GM19328 (cell line): Measurements from ENCODE around the gene DPEP2.
"Not testable (repeated sequence)": the region's sequence is repeated elsewhere in the genome, so short reads cannot be mapped to it uniquely, and the experiment has no call there.

ENCODE experiments used
- ATAC-seq: cut with Tn5 transposase; IDR thresholded peaks from one replicate; pipeline ENCODE4 v1.9.1; 2021; ENCODE audit warnings: mild to moderate bottlenecking, moderate library complexity; ENCODE audit not compliant: unreplicated experiment

Gene DPEP2, protein sequence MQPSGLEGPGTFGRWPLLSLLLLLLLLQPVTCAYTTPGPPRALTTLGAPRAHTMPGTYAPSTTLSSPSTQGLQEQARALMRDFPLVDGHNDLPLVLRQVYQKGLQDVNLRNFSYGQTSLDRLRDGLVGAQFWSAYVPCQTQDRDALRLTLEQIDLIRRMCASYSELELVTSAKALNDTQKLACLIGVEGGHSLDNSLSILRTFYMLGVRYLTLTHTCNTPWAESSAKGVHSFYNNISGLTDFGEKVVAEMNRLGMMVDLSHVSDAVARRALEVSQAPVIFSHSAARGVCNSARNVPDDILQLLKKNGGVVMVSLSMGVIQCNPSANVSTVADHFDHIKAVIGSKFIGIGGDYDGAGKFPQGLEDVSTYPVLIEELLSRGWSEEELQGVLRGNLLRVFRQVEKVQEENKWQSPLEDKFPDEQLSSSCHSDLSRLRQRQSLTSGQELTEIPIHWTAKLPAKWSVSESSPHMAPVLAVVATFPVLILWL

DNA sequence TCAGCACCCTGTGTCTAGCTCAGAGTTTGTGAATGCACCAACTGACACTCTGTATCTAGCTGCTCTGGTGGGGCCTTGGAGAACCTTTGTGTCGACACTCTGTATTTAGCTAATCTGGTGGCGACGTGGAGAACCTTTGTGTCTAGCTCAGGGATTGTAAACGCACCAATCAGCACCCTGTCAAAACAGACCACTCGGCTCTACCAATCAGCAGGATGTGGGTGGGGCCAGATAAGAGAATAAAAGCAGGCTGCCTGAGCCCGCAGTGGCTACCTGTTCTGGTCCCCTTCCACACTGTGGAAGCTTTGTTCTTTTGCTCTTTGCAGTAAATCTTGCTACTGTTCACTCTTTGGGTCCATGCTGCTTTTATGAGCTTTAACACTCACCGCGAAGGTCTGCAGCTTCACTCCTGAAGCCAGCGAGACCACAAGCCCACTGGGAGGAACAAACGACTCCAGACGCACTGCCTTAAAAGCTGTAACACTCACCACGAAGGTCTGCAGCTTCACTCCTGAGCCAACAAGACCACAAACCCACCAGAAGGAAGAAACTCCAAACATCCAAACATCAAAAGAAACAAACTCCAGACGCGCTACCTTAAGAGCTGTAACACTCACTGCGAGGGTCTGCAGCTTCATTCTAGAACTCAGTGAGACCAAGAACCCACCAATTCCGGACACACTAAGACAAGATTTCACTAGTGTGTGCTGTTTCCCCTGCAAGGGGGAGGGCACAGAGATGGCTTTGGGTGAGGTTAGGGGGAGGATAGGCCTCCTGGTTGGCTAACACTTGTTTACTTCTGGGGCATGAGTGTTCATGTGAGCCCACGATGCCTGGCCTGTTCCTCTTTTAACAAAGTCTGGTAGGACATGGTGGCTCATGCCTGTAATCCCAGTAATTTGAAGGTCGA lies at the start of gene DPEP2:
TSS of gene DPEP2 (minus strand) at position 706 of the 910 bp plus-strand sequence. CDS start 6,272 bp downstream, outside the sequence.
- ATAC-seq: not testable (repeated sequence)

DNA sequence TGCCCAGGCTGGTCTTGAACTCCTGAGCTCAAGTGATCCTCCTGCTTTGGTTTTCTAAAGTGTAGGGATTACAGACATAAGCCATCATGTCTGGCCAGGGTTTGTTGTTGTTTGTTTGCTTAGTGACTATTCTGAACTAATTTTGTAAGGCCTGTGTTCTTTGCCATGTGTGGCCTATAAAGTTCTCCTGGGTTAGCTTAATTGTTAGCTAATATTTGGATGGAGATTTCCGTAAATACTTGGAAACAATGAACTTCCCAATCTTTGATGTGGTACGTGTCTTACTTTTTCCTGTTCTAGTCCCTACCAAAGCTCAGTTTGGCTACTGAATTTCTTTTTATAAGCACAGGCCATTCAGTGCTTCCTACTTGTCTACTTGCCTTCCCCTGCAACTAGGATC lies 48.7 kb upstream of the DPEP2 start:
- no peak for ATAC-seq

DNA sequence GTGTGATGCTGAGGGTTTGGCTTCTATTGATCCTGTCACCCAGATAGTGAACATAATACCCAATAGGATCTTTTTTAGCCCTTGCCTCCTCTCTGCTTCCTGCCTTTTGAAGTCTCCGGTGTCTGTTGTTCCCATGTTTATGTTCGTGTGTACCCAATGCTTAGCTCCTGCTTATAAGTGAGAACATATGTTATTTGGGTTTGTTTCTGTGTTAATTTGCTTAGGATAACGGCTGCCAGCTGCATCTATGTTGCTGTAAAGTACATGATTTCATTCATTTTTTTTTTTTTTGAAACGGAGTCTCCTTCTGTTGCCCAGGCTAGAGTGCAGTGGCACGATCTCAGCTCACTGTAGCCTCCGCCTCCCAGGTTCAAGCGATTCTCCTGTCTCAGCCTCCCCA lies 46.8 kb upstream of the DPEP2 start:
- ATAC-seq: no peak

DNA sequence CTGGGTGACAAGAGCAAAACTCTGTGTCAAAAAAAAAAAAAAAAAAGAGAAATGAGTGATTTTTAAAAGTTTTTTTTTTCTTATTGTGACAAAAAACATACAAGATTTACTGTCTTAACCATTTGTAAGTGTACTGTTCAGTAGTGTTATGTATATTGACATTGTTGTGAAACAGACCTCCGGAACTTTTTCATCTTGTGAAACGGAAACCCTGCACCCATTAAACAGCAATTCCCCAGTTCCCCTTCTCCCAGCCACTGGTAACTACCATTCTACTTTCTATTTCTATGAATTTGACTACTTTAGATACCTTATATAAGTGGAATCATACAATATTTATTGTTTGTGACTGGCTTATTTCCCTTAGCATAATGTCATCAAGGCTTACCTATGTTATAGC lies 42.5 kb upstream of the DPEP2 start:
- no peak for ATAC-seq

DNA sequence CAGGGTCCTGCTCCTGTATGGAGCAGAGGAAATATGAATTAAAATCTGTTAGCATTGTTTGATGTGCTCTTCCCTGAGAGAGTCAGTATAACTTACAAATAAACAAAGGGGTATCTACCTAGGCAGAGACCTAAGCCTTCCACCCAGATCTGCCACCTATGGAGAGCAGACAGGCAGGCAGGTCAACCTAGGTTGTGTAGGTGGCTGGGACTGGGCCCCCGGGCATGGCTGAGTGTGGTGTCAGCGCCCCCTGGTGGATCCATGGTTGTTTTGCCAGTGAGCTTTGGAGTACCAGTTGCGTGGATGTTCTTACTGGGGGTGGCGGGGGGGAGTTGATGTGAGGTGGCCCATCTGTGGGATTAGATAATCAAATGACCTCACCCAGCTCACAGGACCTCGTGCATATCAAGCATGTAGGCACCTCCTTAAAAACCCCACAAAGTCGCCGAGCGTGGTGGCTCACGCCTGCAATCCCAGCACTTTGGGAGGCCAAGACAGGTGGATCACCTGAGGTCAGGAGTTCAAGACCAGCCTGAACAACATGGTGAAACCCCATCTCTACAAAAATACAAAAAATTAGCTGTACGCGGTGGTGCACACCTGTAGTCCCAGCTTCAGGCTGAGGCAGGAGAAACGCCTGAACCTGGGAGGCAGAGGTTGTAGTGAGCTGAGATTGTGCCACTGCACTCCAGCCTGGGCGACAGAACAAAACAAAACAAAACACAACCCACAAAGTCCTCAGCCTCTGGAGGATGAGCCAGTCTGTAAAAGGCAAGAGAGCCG lies 41.4 kb upstream of the DPEP2 start:
- ATAC-seq: peak; percentile 55

DNA sequence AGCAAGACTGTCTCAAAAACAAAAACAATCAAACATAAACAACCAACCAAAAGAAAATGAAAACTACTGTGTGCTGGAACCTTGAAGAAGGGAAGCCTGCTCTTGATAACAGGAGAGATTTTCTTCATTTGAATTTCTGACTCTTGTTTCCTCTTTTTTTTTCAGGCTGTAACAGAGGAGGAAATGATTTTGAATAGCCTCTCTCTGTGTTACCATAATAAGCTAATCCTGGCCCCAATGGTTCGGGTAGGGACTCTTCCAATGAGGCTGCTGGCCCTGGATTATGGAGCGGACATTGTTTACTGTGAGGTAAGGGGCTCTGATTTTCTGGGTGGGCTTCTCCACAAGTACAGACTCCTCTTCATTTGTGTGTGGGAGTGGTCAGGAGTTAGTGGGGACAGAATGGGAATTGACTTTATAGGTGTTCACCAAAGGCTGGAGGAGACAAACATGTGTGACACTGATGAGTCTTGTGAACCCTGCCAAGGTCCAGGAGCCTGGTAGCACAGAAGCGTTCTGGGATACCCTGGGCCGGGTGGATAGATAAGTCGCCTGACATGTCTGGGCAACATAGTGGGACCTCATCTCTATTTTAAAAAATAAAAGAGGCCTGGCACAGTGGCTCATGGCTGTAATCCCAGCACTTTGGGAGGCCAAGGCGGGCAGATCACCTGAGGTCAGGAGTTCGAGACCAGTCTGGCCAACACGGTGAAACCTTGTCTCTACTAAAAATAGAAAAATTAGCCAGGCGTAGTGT lies 38.7 kb upstream of the DPEP2 start:
- ATAC-seq: no peak

DNA sequence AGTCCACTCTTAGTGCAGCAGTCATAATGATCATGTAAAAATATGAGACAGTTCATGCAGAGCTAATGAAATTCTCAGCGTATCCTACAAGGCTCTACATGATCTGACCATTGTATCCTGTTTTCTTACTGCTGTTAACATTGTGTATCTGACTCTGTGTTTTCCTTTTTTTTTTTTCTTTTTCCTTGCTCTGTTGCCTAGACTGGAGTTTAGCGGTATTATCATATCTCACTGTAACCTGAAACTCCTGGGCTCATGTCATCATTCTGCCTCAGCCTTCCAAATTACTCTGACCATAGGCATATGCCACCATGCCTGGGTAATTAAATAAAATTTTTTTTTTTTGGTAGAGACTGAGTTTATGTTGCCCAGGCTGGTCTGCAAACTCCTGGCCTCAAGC lies 35.9 kb upstream of the DPEP2 start:
- ATAC-seq: no peak

DNA sequence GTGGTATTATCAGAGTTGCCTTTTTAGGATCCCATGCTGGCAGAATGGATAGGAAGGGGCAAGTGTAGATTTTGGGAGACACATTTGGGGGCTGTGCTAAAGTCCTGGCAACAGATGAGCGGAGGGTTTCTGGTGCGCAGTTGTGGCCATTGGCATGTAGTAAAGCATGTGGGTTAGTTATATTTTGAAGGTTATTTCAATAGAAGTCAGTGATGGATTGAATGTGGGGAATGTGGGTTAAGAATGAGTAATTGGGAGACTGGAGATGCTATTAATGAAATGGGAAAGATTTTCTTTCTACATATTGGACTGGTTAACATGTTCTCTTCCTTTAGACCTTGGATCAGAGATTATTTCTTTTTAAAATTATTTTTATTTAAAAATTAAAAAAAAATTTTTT lies 33.8 kb upstream of the DPEP2 start:
- no peak for ATAC-seq

DNA sequence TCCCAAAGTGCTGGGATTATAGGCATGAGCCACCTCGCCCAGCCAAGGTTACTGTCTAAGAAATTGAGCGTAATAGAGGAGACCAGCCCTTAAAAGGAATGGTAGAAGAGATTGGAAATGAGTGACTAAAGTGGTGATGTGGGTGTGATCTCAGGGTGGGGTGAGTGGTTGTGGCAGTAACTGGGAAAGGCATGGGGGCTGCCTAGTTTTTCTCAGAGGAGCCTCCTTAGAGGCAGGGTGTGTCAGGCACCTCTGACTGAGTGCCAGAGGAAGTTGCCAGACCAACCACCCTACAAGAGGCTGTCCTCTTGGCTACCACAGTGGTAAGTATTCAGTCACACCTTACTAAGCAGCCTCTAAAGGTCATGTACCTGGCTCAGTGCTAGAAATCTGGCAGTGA lies 32.7 kb upstream of the DPEP2 start:
- no peak for ATAC-seq

DNA sequence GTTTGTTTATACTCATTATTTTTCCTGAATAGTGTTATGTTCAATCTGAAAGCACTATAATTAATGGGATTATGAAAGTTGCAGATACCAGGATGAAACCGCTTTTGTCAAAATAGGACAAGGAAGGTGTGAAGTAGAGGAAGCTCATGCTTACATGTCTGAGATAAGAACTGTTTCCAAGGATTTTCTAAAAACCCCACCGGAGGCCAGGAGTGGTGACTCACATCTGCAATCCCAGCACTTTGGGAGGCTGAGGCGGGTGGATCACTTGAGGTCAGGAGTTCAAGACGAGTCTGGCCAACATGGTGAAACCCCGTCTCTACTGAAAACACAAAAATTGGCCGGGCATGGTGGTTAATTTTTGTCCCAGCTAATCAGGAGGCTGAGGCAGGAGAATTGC lies 30.8 kb upstream of the DPEP2 start:
- not testable (repeated sequence) for ATAC-seq

DNA sequence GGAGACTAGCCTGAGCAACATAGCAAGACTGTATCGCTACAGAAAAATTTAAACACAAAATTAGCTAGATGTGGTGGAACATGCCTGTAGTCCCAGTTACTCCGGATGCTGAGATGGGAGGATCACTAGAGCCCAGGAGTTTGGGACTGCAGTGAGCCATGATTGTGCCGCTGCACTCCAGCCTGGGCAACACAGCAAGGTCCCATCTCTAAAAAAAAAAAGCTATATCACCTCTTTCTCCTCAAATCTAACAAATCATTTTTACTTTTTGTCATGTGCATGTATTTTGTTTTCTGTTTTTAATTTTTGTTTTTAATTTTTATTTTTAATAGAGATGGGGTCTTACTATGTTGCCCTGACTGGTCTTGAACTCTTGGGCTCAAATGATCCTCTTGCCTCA lies 29.7 kb upstream of the DPEP2 start:
- ATAC-seq: no peak

DNA sequence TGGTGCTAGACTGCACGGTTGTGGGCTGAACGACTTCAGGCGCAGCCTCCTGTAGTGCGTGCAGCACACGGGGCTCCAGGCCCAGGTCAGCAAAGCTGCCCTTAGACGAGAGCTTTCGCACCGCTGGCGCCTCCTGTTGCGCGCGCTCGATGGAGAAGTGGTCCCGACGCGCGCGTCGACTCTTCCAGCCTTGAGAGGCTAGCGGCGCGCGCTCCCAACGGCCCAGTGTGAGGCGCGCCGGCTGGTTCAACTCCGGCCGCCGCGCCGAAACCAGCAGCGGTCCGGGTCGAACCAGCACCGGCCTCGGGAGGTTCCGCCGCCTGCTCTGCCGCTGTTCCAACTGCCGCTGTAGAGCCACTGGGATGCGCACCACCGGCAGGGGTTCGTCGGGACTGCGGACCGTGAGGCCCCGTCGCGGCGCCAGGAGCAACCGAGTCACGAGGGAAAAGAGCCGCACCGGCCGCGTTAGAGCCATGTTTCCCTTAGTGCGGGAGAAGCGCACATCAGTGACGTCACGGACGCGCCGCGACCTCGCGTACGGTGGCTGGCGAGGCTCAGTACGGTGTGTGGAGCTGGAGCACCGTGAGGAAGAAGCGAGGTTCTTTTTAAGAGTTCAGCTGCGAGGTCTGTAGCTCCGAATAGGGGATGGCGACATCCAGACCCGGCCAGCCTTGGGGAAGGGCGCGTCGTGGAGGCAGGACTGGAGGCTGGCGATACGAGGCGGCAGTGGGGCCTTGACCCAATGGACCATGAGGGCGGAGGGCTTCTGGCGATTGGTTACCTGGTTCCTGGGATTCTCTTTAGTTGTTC lies 23.6 kb upstream of the DPEP2 start, which contains the start of the genes DDX28 and DUS2:
TSS of gene DDX28 (minus strand) at position 505 of the 810 bp plus-strand sequence. CDS start at position 475, 30 bp downstream.
TSS of gene DUS2 (plus strand) at position 557 of the 810 bp plus-strand sequence. CDS start 14,740 bp downstream, outside the sequence.
- ATAC-seq: peak; percentile 65

DNA sequence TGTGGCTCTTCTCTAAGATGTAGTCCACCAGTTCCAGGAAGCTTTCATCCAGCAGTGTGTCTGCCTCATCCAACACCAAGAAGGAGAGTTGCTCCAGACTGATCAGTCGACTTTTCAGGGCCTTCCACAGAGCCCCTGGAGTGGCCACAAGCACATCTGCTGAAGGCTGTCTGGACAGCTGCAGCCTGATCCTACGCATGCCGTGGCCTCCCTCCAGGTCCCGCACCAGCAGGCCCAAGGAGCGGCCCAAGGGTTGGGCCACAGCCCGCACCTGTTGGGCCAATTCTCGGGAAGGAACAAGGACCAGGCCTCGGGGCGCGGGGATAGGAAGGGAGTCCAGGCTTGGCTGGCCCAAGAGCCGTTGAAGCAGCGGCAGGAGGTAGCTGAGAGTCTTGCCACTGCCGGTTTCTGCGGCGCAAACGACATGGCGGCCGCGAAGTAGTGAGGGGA lies 23.0 kb upstream of the DPEP2 start:
- peak; percentile 13 for ATAC-seq

DNA sequence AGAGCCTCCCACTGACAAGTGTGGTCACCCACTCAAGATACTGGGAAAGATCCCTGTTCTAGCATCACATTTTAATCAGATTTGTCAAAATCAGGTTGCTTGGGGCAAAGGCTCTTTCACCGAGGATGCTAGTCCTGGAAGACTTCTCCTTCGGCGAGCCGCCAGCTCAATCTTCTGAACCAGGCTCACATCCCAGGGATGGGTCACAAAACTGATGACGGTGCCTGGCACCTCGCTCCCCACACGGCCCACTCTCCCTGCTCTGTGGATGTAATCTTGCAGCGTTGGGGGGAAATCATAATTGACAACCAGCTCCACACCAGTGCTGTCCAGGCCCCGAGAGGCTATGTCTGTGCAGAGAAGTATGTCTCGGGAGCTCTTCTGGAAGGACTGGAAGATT lies 22.2 kb upstream of the DPEP2 start:
- ATAC-seq: no peak

DNA sequence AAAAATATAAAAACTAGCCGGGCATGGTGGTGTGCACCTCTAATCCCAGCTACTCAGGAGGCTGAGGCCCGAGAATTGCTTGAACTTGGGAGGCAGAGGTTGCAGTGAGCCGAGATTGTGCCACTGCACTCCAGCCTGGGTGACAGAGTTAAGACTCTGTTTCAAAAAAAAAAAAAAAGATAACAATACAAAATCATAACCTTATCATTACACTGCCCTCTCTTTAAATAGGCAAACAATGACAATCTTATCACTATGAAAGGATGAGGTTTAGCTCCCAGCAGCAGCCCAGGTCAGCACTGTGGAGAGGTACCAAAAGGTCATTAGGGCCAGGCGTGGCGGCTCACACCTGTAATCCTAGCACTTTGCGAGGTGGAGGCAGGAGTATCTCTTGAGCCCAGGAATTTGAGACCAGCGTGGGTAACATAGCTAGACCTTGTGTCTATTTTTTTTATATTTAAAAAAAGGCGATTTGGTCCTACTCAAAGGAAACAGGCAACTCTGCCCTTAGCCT lies 19.9 kb upstream of the DPEP2 start:
- no peak for ATAC-seq

DNA sequence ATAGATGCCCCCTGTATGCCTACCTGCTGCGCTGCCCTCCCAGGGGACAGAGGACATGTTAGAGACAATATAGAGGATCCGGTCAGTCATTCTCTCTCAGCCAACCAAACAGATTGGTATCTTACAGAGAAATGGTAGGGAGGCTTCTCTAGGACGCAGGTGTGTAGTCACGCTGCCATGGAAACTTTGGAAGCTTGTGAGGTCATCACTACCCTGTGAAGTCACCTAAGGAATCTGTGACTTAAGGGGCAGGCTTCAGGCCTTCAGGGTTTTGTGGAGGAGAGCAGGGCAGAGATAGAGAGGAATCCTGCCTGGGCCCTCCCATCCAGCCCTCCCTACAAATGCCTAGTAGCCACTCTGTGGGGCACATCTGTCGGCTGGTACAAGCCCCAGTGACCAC lies 16.4 kb upstream of the DPEP2 start, which contains the start of gene DPEP2NB:
TSS of gene DPEP2NB (minus strand) at position 231 of the 400 bp plus-strand sequence. CDS start at position 90, 141 bp downstream.
- no peak for ATAC-seq

DNA sequence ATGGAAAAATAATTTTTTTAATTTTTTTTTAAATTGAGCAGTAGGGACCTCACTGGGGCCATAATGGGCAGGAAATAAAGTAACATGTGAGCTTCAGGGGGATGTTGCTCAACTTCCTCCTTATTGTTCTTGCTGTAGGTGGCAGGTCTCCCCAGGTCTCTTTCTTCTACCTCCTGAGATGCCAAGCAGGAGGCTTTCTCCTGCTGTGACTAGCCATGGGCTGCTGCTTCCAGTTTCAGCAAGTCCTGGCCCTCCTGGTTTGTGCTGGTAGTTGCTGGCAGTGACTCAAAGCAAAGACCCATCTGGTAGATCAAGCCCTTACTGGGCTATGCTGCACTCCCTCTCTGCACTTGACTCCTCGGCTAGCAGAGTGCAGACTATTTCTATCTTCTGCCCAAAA lies 14.2 kb upstream of the DPEP2 start:
- ATAC-seq: no peak

DNA sequence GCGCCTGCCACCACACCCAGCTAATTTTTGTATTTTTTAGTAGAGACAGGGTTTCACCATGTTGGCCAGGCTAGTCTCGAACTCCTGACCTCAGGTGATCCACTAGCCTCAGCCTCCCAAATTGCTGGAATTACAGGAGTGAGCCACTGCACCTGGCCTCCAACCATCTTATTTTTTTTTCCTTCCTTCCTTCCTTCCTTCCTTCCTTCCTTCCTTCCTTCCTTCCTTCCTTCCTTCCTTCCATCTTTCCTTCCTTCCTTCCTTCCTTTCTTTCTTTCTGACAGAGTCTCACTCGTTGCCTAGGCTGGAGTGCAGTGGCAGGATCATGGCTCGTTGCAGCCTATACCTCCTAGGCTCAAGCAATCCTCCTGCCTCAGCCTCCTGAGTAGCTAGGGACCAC lies 10.6 kb upstream of the DPEP2 start:
- not testable (repeated sequence) for ATAC-seq
